ENCODE measurements around the gene PTGS1. TPM values are rescaled to one million over a fixed set of nuclear protein-coding genes. Genes with fewer than 3 reads are reported as not detected.

PTGS1 gene
- total and polyA plus RNA-seq, 2 of the 13 experiments (the other 11 are each of a cell fraction or from before 2014, with no cell fraction given): 0.07 to 0.08 TPM

DNA sequence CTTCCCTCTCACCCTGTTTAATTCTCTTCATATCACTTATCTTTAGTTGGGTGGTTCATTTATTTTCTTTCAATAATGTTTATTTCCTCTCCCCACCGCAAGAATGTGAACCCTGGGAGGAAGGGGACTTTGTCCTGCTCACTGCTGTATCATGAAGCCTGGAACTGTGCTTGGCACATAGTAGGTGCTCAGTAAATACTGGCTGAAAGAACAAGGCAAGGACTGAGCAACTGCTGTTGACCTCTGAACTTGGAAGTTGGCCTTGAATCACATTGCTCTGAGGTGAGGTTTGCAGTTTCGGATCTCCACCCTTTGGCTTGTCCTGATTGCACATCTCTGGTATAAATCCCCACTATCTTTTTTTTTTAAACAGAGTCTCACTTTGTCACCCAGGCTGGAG lies 22.0 kb upstream of the PTGS1 start (continued):
- TF ChIP-seq, protein P1, sequence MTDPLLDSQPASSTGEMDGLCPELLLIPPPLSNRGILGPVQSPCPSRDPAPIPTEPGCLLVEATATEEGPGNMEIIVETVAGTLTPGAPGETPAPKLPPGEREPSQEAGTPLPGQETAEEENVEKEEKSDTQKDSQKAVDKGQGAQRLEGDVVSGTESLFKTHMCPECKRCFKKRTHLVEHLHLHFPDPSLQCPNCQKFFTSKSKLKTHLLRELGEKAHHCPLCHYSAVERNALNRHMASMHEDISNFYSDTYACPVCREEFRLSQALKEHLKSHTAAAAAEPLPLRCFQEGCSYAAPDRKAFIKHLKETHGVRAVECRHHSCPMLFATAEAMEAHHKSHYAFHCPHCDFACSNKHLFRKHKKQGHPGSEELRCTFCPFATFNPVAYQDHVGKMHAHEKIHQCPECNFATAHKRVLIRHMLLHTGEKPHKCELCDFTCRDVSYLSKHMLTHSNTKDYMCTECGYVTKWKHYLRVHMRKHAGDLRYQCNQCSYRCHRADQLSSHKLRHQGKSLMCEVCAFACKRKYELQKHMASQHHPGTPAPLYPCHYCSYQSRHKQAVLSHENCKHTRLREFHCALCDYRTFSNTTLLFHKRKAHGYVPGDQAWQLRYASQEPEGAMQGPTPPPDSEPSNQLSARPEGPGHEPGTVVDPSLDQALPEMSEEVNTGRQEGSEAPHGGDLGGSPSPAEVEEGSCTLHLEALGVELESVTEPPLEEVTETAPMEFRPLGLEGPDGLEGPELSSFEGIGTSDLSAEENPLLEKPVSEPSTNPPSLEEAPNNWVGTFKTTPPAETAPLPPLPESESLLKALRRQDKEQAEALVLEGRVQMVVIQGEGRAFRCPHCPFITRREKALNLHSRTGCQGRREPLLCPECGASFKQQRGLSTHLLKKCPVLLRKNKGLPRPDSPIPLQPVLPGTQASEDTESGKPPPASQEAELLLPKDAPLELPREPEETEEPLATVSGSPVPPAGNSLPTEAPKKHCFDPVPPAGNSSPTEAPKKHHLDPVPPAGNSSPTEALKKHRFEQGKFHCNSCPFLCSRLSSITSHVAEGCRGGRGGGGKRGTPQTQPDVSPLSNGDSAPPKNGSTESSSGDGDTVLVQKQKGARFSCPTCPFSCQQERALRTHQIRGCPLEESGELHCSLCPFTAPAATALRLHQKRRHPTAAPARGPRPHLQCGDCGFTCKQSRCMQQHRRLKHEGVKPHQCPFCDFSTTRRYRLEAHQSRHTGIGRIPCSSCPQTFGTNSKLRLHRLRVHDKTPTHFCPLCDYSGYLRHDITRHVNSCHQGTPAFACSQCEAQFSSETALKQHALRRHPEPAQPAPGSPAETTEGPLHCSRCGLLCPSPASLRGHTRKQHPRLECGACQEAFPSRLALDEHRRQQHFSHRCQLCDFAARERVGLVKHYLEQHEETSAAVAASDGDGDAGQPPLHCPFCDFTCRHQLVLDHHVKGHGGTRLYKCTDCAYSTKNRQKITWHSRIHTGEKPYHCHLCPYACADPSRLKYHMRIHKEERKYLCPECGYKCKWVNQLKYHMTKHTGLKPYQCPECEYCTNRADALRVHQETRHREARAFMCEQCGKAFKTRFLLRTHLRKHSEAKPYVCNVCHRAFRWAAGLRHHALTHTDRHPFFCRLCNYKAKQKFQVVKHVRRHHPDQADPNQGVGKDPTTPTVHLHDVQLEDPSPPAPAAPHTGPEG (CRISPR knock-in tag; IDR thresholded peaks at IDR 0.05): no peak
- no peak for TF ChIP-seq PLRG1 (conservative IDR thresholded peaks at IDR 0.05)
- TF ChIP-seq ZNF678 (CRISPR knock-in tag; IDR thresholded peaks at IDR 0.05): no peak
- TF ChIP-seq, protein P2, sequence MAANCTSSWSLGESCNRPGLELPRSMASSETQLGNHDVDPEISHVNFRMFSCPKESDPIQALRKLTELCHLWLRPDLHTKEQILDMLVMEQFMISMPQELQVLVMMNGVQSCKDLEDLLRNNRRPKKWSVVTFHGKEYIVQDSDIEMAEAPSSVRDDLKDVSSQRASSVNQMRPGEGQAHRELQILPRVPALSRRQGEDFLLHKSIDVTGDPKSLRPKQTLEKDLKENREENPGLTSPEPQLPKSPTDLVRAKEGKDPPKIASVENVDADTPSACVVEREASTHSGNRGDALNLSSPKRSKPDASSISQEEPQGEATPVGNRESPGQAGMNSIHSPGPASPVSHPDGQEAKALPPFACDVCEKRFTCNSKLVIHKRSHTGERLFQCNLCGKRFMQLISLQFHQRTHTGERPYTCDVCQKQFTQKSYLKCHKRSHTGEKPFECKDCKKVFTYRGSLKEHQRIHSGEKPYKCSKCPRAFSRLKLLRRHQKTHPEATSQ (CRISPR knock-in tag; IDR thresholded peaks at IDR 0.05; ENCODE audit: borderline replicate concordance): no peak
- no peak for TF ChIP-seq POLR2AphosphoS2 (IDR thresholded peaks at IDR 0.05; ENCODE audit: low read depth, low read length)
- TF ChIP-seq JUN (CRISPR knock-in tag; IDR thresholded peaks at IDR 0.05): no peak
- no peak for TF ChIP-seq SNAI1 (CRISPR knock-in tag; IDR thresholded peaks at IDR 0.05; ENCODE audit: borderline replicate concordance)
- peak; percentile 78 for TF ChIP-seq NR2C2 (CRISPR knock-in tag; IDR thresholded peaks at IDR 0.05; ENCODE audit: borderline replicate concordance)
- peak; percentile 30; the same call in 1 of the 2 replicates for TF ChIP-seq MAZ (IDR thresholded peaks at IDR 0.05; ENCODE audit: borderline replicate concordance, low read depth, low read length)
- no peak for TF ChIP-seq MAZ (CRISPR knock-in tag; IDR thresholded peaks at IDR 0.05; ENCODE audit: low read depth)
- TF ChIP-seq, protein P3, sequence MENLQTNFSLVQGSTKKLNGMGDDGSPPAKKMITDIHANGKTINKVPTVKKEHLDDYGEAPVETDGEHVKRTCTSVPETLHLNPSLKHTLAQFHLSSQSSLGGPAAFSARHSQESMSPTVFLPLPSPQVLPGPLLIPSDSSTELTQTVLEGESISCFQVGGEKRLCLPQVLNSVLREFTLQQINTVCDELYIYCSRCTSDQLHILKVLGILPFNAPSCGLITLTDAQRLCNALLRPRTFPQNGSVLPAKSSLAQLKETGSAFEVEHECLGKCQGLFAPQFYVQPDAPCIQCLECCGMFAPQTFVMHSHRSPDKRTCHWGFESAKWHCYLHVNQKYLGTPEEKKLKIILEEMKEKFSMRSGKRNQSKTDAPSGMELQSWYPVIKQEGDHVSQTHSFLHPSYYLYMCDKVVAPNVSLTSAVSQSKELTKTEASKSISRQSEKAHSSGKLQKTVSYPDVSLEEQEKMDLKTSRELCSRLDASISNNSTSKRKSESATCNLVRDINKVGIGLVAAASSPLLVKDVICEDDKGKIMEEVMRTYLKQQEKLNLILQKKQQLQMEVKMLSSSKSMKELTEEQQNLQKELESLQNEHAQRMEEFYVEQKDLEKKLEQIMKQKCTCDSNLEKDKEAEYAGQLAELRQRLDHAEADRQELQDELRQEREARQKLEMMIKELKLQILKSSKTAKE (CRISPR knock-in tag; IDR thresholded peaks at IDR 0.05; ENCODE audit: borderline replicate concordance): no peak
- no peak for TF ChIP-seq ZNF777 (CRISPR knock-in tag; IDR thresholded peaks at IDR 0.05)
- TF ChIP-seq ZNF564 (CRISPR knock-in tag; IDR thresholded peaks at IDR 0.05): no peak
- TF ChIP-seq SIN3A (IDR thresholded peaks at IDR 0.05; ENCODE audit: borderline replicate concordance, low read depth, low read length): no peak
- no peak for TF ChIP-seq ZNF768 (CRISPR knock-in tag; IDR thresholded peaks at IDR 0.05)
- TF ChIP-seq AGO1 (IDR thresholded peaks at IDR 0.05; ENCODE audit: low read depth, low read length, poor library complexity, severe bottlenecking): no peak
- TF ChIP-seq ZNF138 (CRISPR knock-in tag; IDR thresholded peaks at IDR 0.05; ENCODE audit: low read depth): no peak
- no peak for TF ChIP-seq DNMT3B (CRISPR knock-in tag; conservative IDR thresholded peaks at IDR 0.05)
- TF ChIP-seq, protein P4, sequence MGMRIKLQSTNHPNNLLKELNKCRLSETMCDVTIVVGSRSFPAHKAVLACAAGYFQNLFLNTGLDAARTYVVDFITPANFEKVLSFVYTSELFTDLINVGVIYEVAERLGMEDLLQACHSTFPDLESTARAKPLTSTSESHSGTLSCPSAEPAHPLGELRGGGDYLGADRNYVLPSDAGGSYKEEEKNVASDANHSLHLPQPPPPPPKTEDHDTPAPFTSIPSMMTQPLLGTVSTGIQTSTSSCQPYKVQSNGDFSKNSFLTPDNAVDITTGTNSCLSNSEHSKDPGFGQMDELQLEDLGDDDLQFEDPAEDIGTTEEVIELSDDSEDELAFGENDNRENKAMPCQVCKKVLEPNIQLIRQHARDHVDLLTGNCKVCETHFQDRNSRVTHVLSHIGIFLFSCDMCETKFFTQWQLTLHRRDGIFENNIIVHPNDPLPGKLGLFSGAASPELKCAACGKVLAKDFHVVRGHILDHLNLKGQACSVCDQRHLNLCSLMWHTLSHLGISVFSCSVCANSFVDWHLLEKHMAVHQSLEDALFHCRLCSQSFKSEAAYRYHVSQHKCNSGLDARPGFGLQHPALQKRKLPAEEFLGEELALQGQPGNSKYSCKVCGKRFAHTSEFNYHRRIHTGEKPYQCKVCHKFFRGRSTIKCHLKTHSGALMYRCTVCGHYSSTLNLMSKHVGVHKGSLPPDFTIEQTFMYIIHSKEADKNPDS (CRISPR knock-in tag; IDR thresholded peaks at IDR 0.05): no peak
- no peak for TF ChIP-seq MEIS1 (CRISPR knock-in tag; IDR thresholded peaks at IDR 0.05; ENCODE audit: borderline replicate concordance)

Data from HepG2 (cell line).